Fibroblast of skin of left biceps (primary cell): ENCODE results near the gene CHEK2.
"Not testable (repeated sequence)": the region's sequence is repeated elsewhere in the genome, so short reads cannot be mapped to it uniquely, and the experiment has no call there.

Experiments
- DNase-seq, 2 experiments: peaks; one replicate each; pipeline ENCODE4 v3.0.0-alpha.2; 2013; ENCODE audit warnings: low read depth in 2 of 2

CHEK2 gene

GRCh38 chr22:28689796-28690195 is 51.8 kb downstream of the CHEK2 start:
- not testable (repeated sequence) for DNase-seq

- DNase-seq = not testable (repeated sequence)
These were observed 58.7 kb downstream of the CHEK2 start for GRCh38 chr22:28682966-28683365.

GRCh38 chr22:28680813-28681490 is 60.7 kb downstream of the CHEK2 start:
- DNase-seq = not testable (repeated sequence)

- DNase-seq = peak; percentile 68 to 70
These were observed 61.9 kb downstream of the CHEK2 start, which contains the start of gene TTC28 for GRCh38 chr22:28679611-28680287. Gene TTC28, minus strand, starts transcription at chr22:28679840. Its CDS starts 117 bp downstream, at chr22:28679723.

GRCh38 chr22:28678778-28679610 is 62.6 kb downstream of the CHEK2 start:
- DNase-seq = not testable (repeated sequence)

GRCh38 chr22:28678170-28678569 is 63.5 kb downstream of the CHEK2 start:
- DNase-seq = not testable (repeated sequence)

- peak in 1 of 2 experiments; percentile 35 for DNase-seq
These were observed 67.5 kb downstream of the CHEK2 start for GRCh38 chr22:28674121-28674563.

GRCh38 chr22:28670756-28671155 is 70.9 kb downstream of the CHEK2 start:
- no peak for DNase-seq

GRCh38 chr22:28670161-28670560 is 71.5 kb downstream of the CHEK2 start:
- DNase-seq = peak; percentile 57 to 58

- DNase-seq = no peak
These were observed 72.2 kb downstream of the CHEK2 start for GRCh38 chr22:28669387-28669786.

GRCh38 chr22:28663569-28663942 is 78.1 kb downstream of the CHEK2 start:
- DNase-seq = not testable (repeated sequence)

- no peak for DNase-seq
These were observed 83.2 kb downstream of the CHEK2 start for GRCh38 chr22:28658448-28658847.

- no peak for DNase-seq
These were observed 85.4 kb downstream of the CHEK2 start for GRCh38 chr22:28656181-28656580.

GRCh38 chr22:28650463-28650862 is 91.2 kb downstream of the CHEK2 start:
- no peak for DNase-seq

GRCh38 chr22:28648792-28649191 is 92.8 kb downstream of the CHEK2 start:
- no peak for DNase-seq

- DNase-seq = no peak
These were observed 94.4 kb downstream of the CHEK2 start for GRCh38 chr22:28647216-28647615.

GRCh38 chr22:28639321-28639720 is 102.3 kb downstream of the CHEK2 start:
- no peak for DNase-seq
